Vagina (tissue), 2 donors: ENCODE results near the gene MICAL3. TPM values are rescaled to one million over a fixed set of nuclear protein-coding genes. Genes with fewer than 3 reads are reported as not detected.

Experiments
- DNase-seq, 2 donors: peaks; one replicate each; pipeline ENCODE4 v3.0.0-alpha.2; 2017; ENCODE audit errors: extremely low spot score in 2 of 2
- H3K27ac ChIP-seq: fragments of 200-600 bp; sonication (generic); one replicate; pipeline ENCODE4 v1.5.1; 2019
- H3K27me3 ChIP-seq: fragments of 200-600 bp; sonication (generic); one replicate; pipeline ENCODE4 v1.5.1; 2019
- H3K36me3 ChIP-seq, 2 donors: fragments of 200-600 bp; sonication (generic); one replicate each; pipeline ENCODE4 v1.5.1; 2017 to 2019
- H3K4me1 ChIP-seq: fragments of 200-600 bp; sonication (generic); one replicate; pipeline ENCODE4 v1.5.1; 2019
- H3K4me3 ChIP-seq, 2 donors: fragments of 200-600 bp; sonication (generic); 1 replicate in 1 of 2; 2 replicates in 1 of 2; pipeline ENCODE4 v1.5.1; 2016 to 2019
- H3K9me3 ChIP-seq: fragments of 200-600 bp; sonication (generic); one replicate; pipeline ENCODE4 v1.5.1; 2019
- POLR2A ChIP-seq, 2 donors: fragments of 450-650 bp; IDR thresholded peaks; one replicate each; pipeline ENCODE4 v1.6.1; 2017; ENCODE audit warnings: antibody characterized with exemption in 2 of 2, mild to moderate bottlenecking in 2 of 2, moderate library complexity in 2 of 2
- POLR2AphosphoS5 ChIP-seq, 2 donors: sonication (generic); formaldehyde crosslinking; IDR thresholded peaks; one replicate each; pipeline ENCODE4 v1.9.0; 2017; ENCODE audit warnings: antibody characterized with exemption in 2 of 2, mild to moderate bottlenecking in 2 of 2, low read depth in 1 of 2; ENCODE audit not compliant: insufficient read depth in 1 of 2
- intact Hi-C: fragments of 100-400 bp; cut with DNase I; formaldehyde crosslinking; loops from one replicate; pipeline ENCODE4 v1.15.1; 2023
- total RNA-seq: library from RNA; depleted of rRNA; stranded (reverse); fragments of >200 nt; gene quantifications from one replicate; pipeline ENCODE4 v1.2.3, GENCODE V29; 2016
- TF ChIP-seq, protein P1 (sequence below), 3 experiments: fragments of 450-650 bp in 2 of 3; fragments of 200-600 bp in 1 of 3; sonication (generic) in 1 of 3; IDR thresholded peaks; one replicate each; pipeline ENCODE4 v1.5.1; 2017 to 2019; ENCODE audit warnings: antibody characterized with exemption in 3 of 3, mild to moderate bottlenecking in 2 of 3, moderate library complexity in 2 of 3

Gene MICAL3
- total RNA-seq, 1 donor from 2014 or later: 35.1 TPM

DNA sequence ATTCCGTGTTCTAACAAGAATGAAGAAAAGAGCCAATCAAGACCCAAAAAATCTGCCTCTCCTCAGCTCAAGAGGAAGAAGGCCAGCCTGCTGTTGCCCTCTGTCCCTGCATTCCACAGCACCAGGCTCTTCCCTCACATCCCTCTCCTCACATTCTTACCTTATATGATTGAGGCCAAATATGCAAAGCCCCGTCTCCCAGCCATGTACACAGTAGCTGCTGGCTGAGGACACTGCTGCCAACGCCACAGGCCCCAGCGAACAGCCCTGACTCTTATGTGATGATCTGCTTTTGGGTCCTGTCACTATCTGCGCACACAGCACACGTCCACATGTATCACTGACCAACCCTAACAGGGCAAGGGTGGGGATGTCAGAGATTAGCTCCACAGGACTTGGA is 60.2 kb downstream of the MICAL3 start:
- TF ChIP-seq POLR2A (IDR thresholded peaks at IDR 0.05) (no peak), POLR2AphosphoS5 (IDR thresholded peaks at IDR 0.05; ENCODE audit: insufficient read depth in 1 of 2, low read depth in 1 of 2) (no peak)
- TF ChIP-seq, protein P1, sequence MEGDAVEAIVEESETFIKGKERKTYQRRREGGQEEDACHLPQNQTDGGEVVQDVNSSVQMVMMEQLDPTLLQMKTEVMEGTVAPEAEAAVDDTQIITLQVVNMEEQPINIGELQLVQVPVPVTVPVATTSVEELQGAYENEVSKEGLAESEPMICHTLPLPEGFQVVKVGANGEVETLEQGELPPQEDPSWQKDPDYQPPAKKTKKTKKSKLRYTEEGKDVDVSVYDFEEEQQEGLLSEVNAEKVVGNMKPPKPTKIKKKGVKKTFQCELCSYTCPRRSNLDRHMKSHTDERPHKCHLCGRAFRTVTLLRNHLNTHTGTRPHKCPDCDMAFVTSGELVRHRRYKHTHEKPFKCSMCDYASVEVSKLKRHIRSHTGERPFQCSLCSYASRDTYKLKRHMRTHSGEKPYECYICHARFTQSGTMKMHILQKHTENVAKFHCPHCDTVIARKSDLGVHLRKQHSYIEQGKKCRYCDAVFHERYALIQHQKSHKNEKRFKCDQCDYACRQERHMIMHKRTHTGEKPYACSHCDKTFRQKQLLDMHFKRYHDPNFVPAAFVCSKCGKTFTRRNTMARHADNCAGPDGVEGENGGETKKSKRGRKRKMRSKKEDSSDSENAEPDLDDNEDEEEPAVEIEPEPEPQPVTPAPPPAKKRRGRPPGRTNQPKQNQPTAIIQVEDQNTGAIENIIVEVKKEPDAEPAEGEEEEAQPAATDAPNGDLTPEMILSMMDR (IDR thresholded peaks at IDR 0.05): no peak
- no peak overlapping the region for H3K27ac ChIP-seq

DNA sequence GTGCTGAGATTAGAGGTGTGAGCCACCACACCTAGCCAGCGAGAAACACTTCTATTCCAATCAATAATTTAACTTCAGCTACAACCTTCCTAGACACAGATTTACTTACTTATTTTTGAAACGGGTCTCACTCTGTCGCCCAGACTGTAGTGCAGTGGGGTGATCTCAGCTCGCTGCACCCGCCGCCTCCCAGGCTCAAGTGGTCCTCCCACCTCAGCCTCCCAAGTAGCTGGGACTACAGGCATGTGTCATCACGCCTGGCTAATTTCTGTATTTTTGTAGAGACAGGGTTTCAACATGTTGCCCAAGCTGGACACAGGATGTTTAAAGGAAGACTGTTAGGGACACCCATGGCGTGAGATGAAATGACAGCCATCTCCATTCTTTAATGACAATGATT is 61.3 kb downstream of the MICAL3 start:
- H3K9me3 ChIP-seq: no peaks in the 10 kb centered on the region
- peaks cover 9% of the 10 kb centered on the region for H3K4me1 ChIP-seq
- TF ChIP-seq POLR2AphosphoS5 (IDR thresholded peaks at IDR 0.05; ENCODE audit: insufficient read depth in 1 of 2, low read depth in 1 of 2): no peak
- TF ChIP-seq POLR2A (IDR thresholded peaks at IDR 0.05): no peak
- TF ChIP-seq, protein P1 (IDR thresholded peaks at IDR 0.05): no peak

More for the DNA sequence above, 60.2 kb downstream of the MICAL3 start:
- no peaks in the 10 kb centered on the region for H3K9me3 ChIP-seq
- no peaks in the 10 kb centered on the region for H3K27me3 ChIP-seq
- no peaks in the 10 kb centered on the region for H3K36me3 ChIP-seq
- intact Hi-C loops: no loop called here
- H3K4me3 ChIP-seq: no peak overlapping the region
- peaks cover 9% of the 10 kb centered on the region for H3K4me1 ChIP-seq
- DNase-seq: no peak

DNA sequence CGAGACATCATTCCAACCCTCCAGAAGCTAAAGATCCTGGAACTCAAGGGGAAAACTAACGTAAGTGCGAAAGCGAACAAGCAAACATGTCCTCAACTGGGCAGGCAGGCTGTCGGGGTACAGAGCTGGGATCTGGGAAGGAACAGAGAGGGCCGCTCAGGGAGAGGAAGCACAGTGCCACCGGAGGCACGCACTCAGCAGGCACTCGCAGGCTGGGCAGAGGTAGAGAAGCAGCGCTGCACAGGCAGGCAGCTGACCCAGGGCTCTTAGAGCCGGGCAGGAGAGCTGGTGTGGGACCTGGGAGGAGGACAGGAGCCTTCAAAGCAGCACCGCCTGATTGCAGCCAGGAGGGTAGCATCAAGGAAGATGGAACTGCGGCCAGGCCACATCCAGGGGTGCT is 62.2 kb downstream of the MICAL3 start:
- no peak for DNase-seq
- Histone ChIP-seq H3K4me3 (no peak overlapping the region), H3K4me1 (peaks cover 9% of the 10 kb centered on the region), H3K9me3 (no peaks in the 10 kb centered on the region), H3K36me3 (no peaks in the 10 kb centered on the region), H3K27ac (no peak overlapping the region), H3K27me3 (no peaks in the 10 kb centered on the region)
- intact Hi-C loops: no loop called here
- TF ChIP-seq, protein P1 (IDR thresholded peaks at IDR 0.05): no peak
- TF ChIP-seq POLR2A (IDR thresholded peaks at IDR 0.05): no peak
- TF ChIP-seq POLR2AphosphoS5 (IDR thresholded peaks at IDR 0.05; ENCODE audit: insufficient read depth in 1 of 2, low read depth in 1 of 2): no peak

More for the DNA sequence above, 61.3 kb downstream of the MICAL3 start:
- intact Hi-C loops: no loop called here
- no peak for DNase-seq
- Histone ChIP-seq H3K4me3 (no peak overlapping the region), H3K36me3 (no peaks in the 10 kb centered on the region), H3K27ac (no peak overlapping the region), H3K27me3 (no peaks in the 10 kb centered on the region)

DNA sequence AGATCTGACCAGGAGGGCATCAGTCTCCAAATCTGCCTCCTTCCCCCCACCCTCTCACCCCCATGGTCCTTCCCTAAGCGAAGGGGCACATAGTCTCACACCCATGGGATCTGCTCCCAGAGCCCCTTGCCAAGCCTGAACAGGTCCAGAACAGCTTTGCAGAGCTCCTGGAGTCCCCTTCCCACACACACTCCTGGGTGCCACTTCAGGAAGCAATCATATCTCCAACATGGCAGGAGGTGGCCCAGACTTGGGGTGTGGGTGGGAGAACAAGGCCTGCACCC is 63.0 kb downstream of the MICAL3 start:
- intact Hi-C loops: no loop called here
- H3K4me3 ChIP-seq: no peak overlapping the region
- no peak for DNase-seq
- no peaks in the 10 kb centered on the region for H3K36me3 ChIP-seq
- no peak overlapping the region for H3K27ac ChIP-seq
- peaks cover 12% of the 10 kb centered on the region for H3K4me1 ChIP-seq
- H3K9me3 ChIP-seq: no peaks in the 10 kb centered on the region
- H3K27me3 ChIP-seq: no peaks in the 10 kb centered on the region
- no peak for TF ChIP-seq POLR2A (IDR thresholded peaks at IDR 0.05)

DNA sequence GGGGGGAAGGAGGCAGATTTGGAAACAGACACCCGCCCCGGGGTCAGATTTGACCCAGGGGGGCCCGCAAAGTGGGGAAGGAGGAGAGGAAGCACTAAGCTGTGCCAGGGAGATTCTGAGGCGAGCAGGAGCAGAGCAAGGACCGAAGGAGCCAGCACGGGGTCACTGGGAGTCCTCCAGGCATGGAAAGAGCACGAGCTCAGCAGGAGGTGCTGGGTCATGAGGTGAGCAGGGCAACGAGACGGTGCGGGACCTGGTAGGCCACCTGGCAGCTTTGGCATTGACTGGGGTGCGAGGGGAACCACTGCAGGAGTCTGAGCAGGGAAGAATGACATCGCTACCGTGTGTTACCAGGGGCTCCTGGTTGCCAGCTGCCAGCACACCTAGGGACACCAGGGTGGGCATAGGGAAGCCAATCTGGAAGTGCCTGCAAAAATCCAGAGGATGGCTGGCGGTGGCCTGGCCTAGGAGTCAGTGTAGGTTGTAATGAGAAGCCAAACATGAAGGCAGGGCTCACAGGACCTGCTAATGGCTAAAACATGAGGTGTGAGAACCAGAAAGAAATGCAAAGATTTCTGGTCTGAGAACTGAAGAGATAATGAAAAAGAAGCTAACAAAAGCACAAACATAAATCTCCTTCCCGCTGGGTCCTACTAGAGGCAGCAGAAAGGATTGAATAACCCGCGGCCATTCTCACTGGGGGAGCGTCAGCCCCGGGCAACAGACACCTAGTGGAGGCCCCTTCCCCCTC is 63.5 kb downstream of the MICAL3 start:
- intact Hi-C loops: no loop called here
- TF ChIP-seq POLR2AphosphoS5 (IDR thresholded peaks at IDR 0.05; ENCODE audit: insufficient read depth in 1 of 2, low read depth in 1 of 2) (no peak), POLR2A (IDR thresholded peaks at IDR 0.05) (no peak)
- TF ChIP-seq, protein P1 (IDR thresholded peaks at IDR 0.05): no peak
- H3K36me3 ChIP-seq: no peaks in the 10 kb centered on the region
- peaks cover 17% of the 10 kb centered on the region for H3K4me1 ChIP-seq
- no peak for DNase-seq
- H3K9me3 ChIP-seq: no peaks in the 10 kb centered on the region
- no peak overlapping the region for H3K4me3 ChIP-seq
- no peaks in the 10 kb centered on the region for H3K27me3 ChIP-seq
- no peak overlapping the region for H3K27ac ChIP-seq
